ENCODE measurements around the gene CCDC59.

The CCDC59 gene

GRCh38 chr12:82358200-82359114 lies at the start of gene CCDC59, which contains the start of gene METTL25 (continued):
- TF ChIP-seq SP3 (tag by site-specific recombination; IDR thresholded peaks at IDR 0.05): peak; percentile 85
- TF ChIP-seq ZNF341 (tag by site-specific recombination; IDR thresholded peaks at IDR 0.05; ENCODE audit: low read depth): no peak
- TF ChIP-seq ZNF701 (tag by site-specific recombination; IDR thresholded peaks at IDR 0.05): no peak
- TF ChIP-seq ZNF148 (tag by site-specific recombination; IDR thresholded peaks at IDR 0.05; ENCODE audit: borderline replicate concordance): no peak
- TF ChIP-seq ZNF302 (tag by site-specific recombination; IDR thresholded peaks at IDR 0.05; ENCODE audit: low read depth): no peak
- peak; percentile 100 for TF ChIP-seq ZBTB17 (tag by site-specific recombination; IDR thresholded peaks at IDR 0.05)
- TF ChIP-seq, protein P1, sequence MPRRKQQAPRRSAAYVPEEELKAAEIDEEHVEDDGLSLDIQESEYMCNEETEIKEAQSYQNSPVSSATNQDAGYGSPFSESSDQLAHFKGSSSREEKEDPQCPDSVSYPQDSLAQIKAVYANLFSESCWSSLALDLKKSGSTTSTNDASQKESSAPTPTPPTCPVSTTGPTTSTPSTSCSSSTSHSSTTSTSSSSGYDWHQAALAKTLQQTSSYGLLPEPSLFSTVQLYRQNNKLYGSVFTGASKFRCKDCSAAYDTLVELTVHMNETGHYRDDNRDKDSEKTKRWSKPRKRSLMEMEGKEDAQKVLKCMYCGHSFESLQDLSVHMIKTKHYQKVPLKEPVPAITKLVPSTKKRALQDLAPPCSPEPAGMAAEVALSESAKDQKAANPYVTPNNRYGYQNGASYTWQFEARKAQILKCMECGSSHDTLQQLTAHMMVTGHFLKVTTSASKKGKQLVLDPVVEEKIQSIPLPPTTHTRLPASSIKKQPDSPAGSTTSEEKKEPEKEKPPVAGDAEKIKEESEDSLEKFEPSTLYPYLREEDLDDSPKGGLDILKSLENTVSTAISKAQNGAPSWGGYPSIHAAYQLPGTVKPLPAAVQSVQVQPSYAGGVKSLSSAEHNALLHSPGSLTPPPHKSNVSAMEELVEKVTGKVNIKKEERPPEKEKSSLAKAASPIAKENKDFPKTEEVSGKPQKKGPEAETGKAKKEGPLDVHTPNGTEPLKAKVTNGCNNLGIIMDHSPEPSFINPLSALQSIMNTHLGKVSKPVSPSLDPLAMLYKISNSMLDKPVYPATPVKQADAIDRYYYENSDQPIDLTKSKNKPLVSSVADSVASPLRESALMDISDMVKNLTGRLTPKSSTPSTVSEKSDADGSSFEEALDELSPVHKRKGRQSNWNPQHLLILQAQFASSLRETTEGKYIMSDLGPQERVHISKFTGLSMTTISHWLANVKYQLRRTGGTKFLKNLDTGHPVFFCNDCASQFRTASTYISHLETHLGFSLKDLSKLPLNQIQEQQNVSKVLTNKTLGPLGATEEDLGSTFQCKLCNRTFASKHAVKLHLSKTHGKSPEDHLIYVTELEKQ (tag by site-specific recombination; IDR thresholded peaks at IDR 0.05; ENCODE audit: borderline replicate concordance): peak; percentile 37; the same call in 1 of the 2 replicates
- peak; percentile 49 for TF ChIP-seq SP2 (tag by site-specific recombination; IDR thresholded peaks at IDR 0.05)
- no peak for TF ChIP-seq ZNF426 (tag by site-specific recombination; IDR thresholded peaks at IDR 0.05)
- TF ChIP-seq AEBP2 (tag by site-specific recombination; IDR thresholded peaks at IDR 0.05; ENCODE audit: borderline replicate concordance): no peak
- TF ChIP-seq, protein P2, sequence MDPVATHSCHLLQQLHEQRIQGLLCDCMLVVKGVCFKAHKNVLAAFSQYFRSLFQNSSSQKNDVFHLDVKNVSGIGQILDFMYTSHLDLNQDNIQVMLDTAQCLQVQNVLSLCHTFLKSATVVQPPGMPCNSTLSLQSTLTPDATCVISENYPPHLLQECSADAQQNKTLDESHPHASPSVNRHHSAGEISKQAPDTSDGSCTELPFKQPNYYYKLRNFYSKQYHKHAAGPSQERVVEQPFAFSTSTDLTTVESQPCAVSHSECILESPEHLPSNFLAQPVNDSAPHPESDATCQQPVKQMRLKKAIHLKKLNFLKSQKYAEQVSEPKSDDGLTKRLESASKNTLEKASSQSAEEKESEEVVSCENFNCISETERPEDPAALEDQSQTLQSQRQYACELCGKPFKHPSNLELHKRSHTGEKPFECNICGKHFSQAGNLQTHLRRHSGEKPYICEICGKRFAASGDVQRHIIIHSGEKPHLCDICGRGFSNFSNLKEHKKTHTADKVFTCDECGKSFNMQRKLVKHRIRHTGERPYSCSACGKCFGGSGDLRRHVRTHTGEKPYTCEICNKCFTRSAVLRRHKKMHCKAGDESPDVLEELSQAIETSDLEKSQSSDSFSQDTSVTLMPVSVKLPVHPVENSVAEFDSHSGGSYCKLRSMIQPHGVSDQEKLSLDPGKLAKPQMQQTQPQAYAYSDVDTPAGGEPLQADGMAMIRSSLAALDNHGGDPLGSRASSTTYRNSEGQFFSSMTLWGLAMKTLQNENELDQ (tag by site-specific recombination; IDR thresholded peaks at IDR 0.05; ENCODE audit: low read depth): 0 out of 2 replicates have a peak, but pooled peaks have one; percentile 42
- peak; percentile 98 for TF ChIP-seq ZFHX2 (tag by site-specific recombination; conservative IDR thresholded peaks at IDR 0.05)
- TF ChIP-seq ZBTB21 (tag by site-specific recombination; IDR thresholded peaks at IDR 0.05): peak; percentile 96
- peak; percentile 78; the same call in 1 of the 2 replicates for TF ChIP-seq ZSCAN5A (tag by site-specific recombination; IDR thresholded peaks at IDR 0.05)
- TF ChIP-seq ZNF174 (tag by site-specific recombination; IDR thresholded peaks at IDR 0.05): no peak
- TF ChIP-seq RBAK (tag by site-specific recombination; IDR thresholded peaks at IDR 0.05): no peak
- no peak for TF ChIP-seq ZNF596 (tag by site-specific recombination; IDR thresholded peaks at IDR 0.05)
- TF ChIP-seq ZNF2 (tag by site-specific recombination; IDR thresholded peaks at IDR 0.05): peak; percentile 99
- TF ChIP-seq ZNF157 (tag by site-specific recombination; IDR thresholded peaks at IDR 0.05): no peak
- TF ChIP-seq ZNF610 (tag by site-specific recombination; IDR thresholded peaks at IDR 0.05; ENCODE audit: borderline replicate concordance): peak; percentile 93
- peak; percentile 98 for TF ChIP-seq ZNF324 (tag by site-specific recombination; IDR thresholded peaks at IDR 0.05)
- peak; percentile 85 for TF ChIP-seq ZNF843 (tag by site-specific recombination; IDR thresholded peaks at IDR 0.05)
- no peak for TF ChIP-seq ZNF571 (tag by site-specific recombination; IDR thresholded peaks at IDR 0.05)
- no peak for TF ChIP-seq ZNF514 (tag by site-specific recombination; IDR thresholded peaks at IDR 0.05)
- TF ChIP-seq ZNF677 (tag by site-specific recombination; IDR thresholded peaks at IDR 0.05): no peak
